GM23248 (cell line): ENCODE results near the gene PNLIPRP3. TPM values are rescaled to one million over a fixed set of nuclear protein-coding genes. Genes with fewer than 3 reads are reported as not detected.

Experiments
- DNase-seq: peaks from one replicate; pipeline ENCODE4 v3.0.0-alpha.2; 2015
- H2AFZ ChIP-seq: fragments of 200-600 bp; sonication (generic); 2 replicates; pipeline ENCODE4 v1.6.1; 2016; ENCODE audit warnings: antibody characterized with exemption
- H3F3A ChIP-seq: fragments of 200-600 bp; sonication (generic); 2 replicates; pipeline ENCODE4 v1.6.1; 2016; ENCODE audit warnings: mild to moderate bottlenecking, antibody characterized with exemption, mixed run types; ENCODE audit not compliant: insufficient read depth
- H3K27ac ChIP-seq: fragments of 200-600 bp; sonication (generic); 2 replicates; pipeline ENCODE4 v1.5.1; 2016; ENCODE audit warnings: mild to moderate bottlenecking
- H3K27me3 ChIP-seq: fragments of 200-600 bp; sonication (generic); replicated peaks from 2 replicates; pipeline ENCODE4 v1.6.1; 2016; ENCODE audit warnings: mild to moderate bottlenecking; ENCODE audit not compliant: insufficient read depth
- H3K36me3 ChIP-seq: fragments of 200-600 bp; sonication (generic); 2 replicates; pipeline ENCODE4 v1.6.1; 2016; ENCODE audit warnings: low read depth, mild to moderate bottlenecking
- H3K4me1 ChIP-seq: fragments of 200-600 bp; sonication (generic); 2 replicates; pipeline ENCODE4 v1.6.1; 2016; ENCODE audit warnings: mild to moderate bottlenecking; ENCODE audit not compliant: insufficient read depth
- H3K4me2 ChIP-seq: fragments of 200-600 bp; sonication (generic); one replicate; pipeline ENCODE4 v1.6.1; 2016; ENCODE audit warnings: mild to moderate bottlenecking; ENCODE audit not compliant: unreplicated experiment
- H3K4me3 ChIP-seq: fragments of 200-600 bp; sonication (generic); 2 replicates; pipeline ENCODE4 v1.5.1; 2016; ENCODE audit warnings: mild to moderate bottlenecking
- H3K79me2 ChIP-seq: fragments of 200-600 bp; sonication (generic); 2 replicates; pipeline ENCODE4 v1.6.1; 2016; ENCODE audit warnings: mild to moderate bottlenecking; ENCODE audit not compliant: insufficient read depth
- H3K9ac ChIP-seq: fragments of 200-600 bp; sonication (generic); 2 replicates; pipeline ENCODE4 v1.6.1; 2016; ENCODE audit warnings: mild to moderate bottlenecking
- H3K9me2 ChIP-seq: fragments of 200-600 bp; sonication (generic); 2 replicates; pipeline ENCODE4 v1.6.1; 2016; ENCODE audit warnings: mixed run types, mild to moderate bottlenecking, moderate library complexity; ENCODE audit not compliant: insufficient read depth
- H3K9me3 ChIP-seq: fragments of 200-600 bp; sonication (generic); one replicate; pipeline ENCODE4 v1.6.1; 2017; ENCODE audit warnings: low read depth
- H4K20me1 ChIP-seq: fragments of 200-600 bp; sonication (generic); 2 replicates; pipeline ENCODE4 v1.6.0; 2016; ENCODE audit not compliant: insufficient read depth
- EZH2 ChIP-seq: fragments of 200-600 bp; sonication (generic); IDR thresholded peaks from 2 replicates; pipeline ENCODE4 v1.6.1; 2018; ENCODE audit warnings: antibody characterized with exemption, mild to moderate bottlenecking; ENCODE audit not compliant: insufficient read depth, poor library complexity, severe bottlenecking
- EZH2phosphoT487 ChIP-seq: fragments of 200-600 bp; sonication (generic); IDR thresholded peaks from 2 replicates; pipeline ENCODE4 v1.6.1; 2018; ENCODE audit warnings: antibody characterized with exemption, moderate library complexity, mild to moderate bottlenecking, low read depth; ENCODE audit not compliant: insufficient read depth
- WGBS, 2 experiments: methylation state at CpG; one replicate each; pipeline ENCODE4 v1.1.6; 2015 to 2017; ENCODE audit warnings: low lambda C conversion rate in 2 of 2, low coverage in 1 of 2; ENCODE audit errors: missing lambda C conversion rate in 2 of 2; 5-methylcytosine and 5-hydroxymethylcytosine counted together
- in situ Hi-C: fragments of 300-500 bp; cut with MboI; formaldehyde crosslinking; loops from 2 replicates; pipeline ENCODE4 v1.15.0; 2020
- polyA plus RNA-seq: library from polyadenylated mRNA; unstranded; fragments of >200 nt; fragmentation: Nextera tagmentation; extraction: Ambion mirVana; gene quantifications from 2 replicates; pipeline ENCODE4 v1.2.1, GENCODE V29; 2016
- total RNA-seq: library from RNA; depleted of rRNA; stranded (reverse); fragments of >200 nt; shearing (Covaris generic); gene quantifications from 2 replicates; pipeline ENCODE4 v1.2.3, GENCODE V29; 2014

Gene PNLIPRP3
- total and polyA plus RNA-seq, 2 experiments from 2014 or later: not detected

GRCh38 chr10:116477986-116478664 is 50.5 kb downstream of the PNLIPRP3 start:
- Histone ChIP-seq H3F3A (no peaks in the 10 kb centered on the region), H3K4me3 (no peak overlapping the region), H3K36me3 (no peaks in the 10 kb centered on the region), H3K4me2 (no peak overlapping the region), H3K9me3 (no peaks in the 10 kb centered on the region), H3K79me2 (no peaks in the 10 kb centered on the region), H2AFZ (no peak overlapping the region), H3K27me3 (no peaks in the 10 kb centered on the region), H3K4me1 (no peaks in the 10 kb centered on the region), H3K9me2 (no peaks in the 10 kb centered on the region), H3K27ac (no peak overlapping the region), H3K9ac (no peak overlapping the region), H4K20me1 (no peaks in the 10 kb centered on the region)
- 43 to 44% methylated on average over 12 of the region's 12 CpGs for WGBS, 2 experiments
- no peak for TF ChIP-seq EZH2phosphoT487
- no peak for TF ChIP-seq EZH2
- in situ Hi-C loops: no loop called here
- DNase-seq: no peak

- in situ Hi-C loops: no loop called here
- 54 to 61% methylated on average over 7 of the region's 7 CpGs for WGBS, 2 experiments
- no peaks in the 10 kb centered on the region for H3K79me2 ChIP-seq
Observed at GRCh38 chr10:116486770-116487448, 59.3 kb downstream of the PNLIPRP3 start.

GRCh38 chr10:116487522-116488430 is 60.1 kb downstream of the PNLIPRP3 start:
- Histone ChIP-seq H3K4me2 (no peak overlapping the region), H2AFZ (no peak overlapping the region), H3K9ac (no peak overlapping the region), H3K4me1 (no peaks in the 10 kb centered on the region), H3K4me3 (no peak overlapping the region), H3K9me3 (no peaks in the 10 kb centered on the region), H3K9me2 (no peaks in the 10 kb centered on the region), H3K27ac (no peak overlapping the region), H3K27me3 (no peaks in the 10 kb centered on the region), H3K79me2 (no peaks in the 10 kb centered on the region), H3F3A (no peaks in the 10 kb centered on the region), H3K36me3 (no peaks in the 10 kb centered on the region), H4K20me1 (no peaks in the 10 kb centered on the region)
- no peak for DNase-seq
- 24 to 35% methylated on average over 1 of the region's 1 CpG for WGBS, 2 experiments
- TF ChIP-seq EZH2phosphoT487 (no peak), EZH2 (no peak)
- in situ Hi-C loops: no loop called here

More at GRCh38 chr10:116486770-116487448, 59.3 kb downstream of the PNLIPRP3 start:
- Histone ChIP-seq H3F3A (no peaks in the 10 kb centered on the region), H3K27me3 (no peaks in the 10 kb centered on the region), H3K36me3 (no peaks in the 10 kb centered on the region), H3K9me2 (no peaks in the 10 kb centered on the region), H3K9me3 (no peaks in the 10 kb centered on the region), H3K4me1 (no peaks in the 10 kb centered on the region), H3K4me3 (no peak overlapping the region), H2AFZ (no peak overlapping the region), H3K9ac (no peak overlapping the region), H4K20me1 (no peaks in the 10 kb centered on the region), H3K4me2 (no peak overlapping the region), H3K27ac (no peak overlapping the region)
- no peak for DNase-seq
- TF ChIP-seq EZH2 (no peak), EZH2phosphoT487 (no peak)

- no peaks in the 10 kb centered on the region for H3K9me3 ChIP-seq
- no peaks in the 10 kb centered on the region for H3K27me3 ChIP-seq
- DNase-seq: no peak
- H3K79me2 ChIP-seq: no peaks in the 10 kb centered on the region
- H2AFZ ChIP-seq: no peak overlapping the region
- no peak overlapping the region for H3K4me2 ChIP-seq
- no peaks in the 10 kb centered on the region for H3K9me2 ChIP-seq
- no peaks in the 10 kb centered on the region for H4K20me1 ChIP-seq
- H3K4me3 ChIP-seq: no peak overlapping the region
- in situ Hi-C loops: no loop called here
- H3K27ac ChIP-seq: no peak overlapping the region
- no peaks in the 10 kb centered on the region for H3K36me3 ChIP-seq
- WGBS, 2 experiments: 21 to 29% methylated on average over 2 of the region's 2 CpGs
- no peaks in the 10 kb centered on the region for H3F3A ChIP-seq
- TF ChIP-seq EZH2phosphoT487 (no peak), EZH2 (no peak)
- H3K9ac ChIP-seq: no peak overlapping the region
- H3K4me1 ChIP-seq: no peaks in the 10 kb centered on the region
Observed at GRCh38 chr10:116489460-116489859, 61.8 kb downstream of the PNLIPRP3 start.
